Ramos (cell line): ENCODE measurements around the gene MYO1B.

ENCODE experiments used
- in situ Hi-C: fragments of 300-500 bp; cut with MboI; formaldehyde crosslinking; loops from one replicate; pipeline ENCODE4 v1.14.3; 2022; ENCODE audit warnings: low sequenced_read_pairs; ENCODE audit not compliant: unreplicated experiment

MYO1B gene

DNA sequence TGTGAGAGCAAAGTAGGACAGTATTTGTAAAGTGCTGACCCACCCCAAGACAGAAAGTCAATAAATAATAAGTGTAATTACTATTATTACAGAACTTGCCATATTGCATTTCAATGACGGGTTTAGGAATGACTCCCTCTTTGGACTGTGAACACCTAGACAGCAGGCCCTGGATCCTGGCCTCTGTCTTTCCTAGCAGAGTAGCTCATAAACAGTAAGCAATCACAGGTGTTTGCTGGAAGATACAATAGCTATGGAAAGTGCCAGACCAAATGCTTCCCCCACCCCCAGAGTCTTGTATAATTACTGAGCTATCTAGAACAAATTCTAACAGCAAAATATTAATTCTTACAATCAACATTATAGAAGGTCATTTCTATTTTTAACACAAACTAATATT lies 20.1 kb upstream of the MYO1B start:
- in situ Hi-C loops: no loop called here

DNA sequence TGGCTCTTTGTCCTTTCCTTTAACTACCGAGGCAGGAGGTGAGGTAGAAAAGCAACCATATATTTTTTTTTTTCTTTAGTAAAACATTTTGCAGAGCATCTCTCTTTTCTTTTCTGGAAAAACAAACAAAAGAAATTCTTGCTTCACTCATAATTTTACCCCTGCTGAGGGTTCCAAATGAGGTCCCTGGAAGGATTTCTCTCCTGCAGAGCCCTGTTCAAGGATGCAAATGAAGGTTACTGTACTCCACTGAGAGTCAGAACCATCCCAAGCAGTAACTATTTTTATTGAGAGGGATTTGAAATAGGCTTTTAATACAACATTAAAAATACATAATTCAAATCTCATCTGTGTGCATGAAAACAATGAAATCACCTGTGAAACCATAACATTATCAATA lies 19.5 kb upstream of the MYO1B start:
- in situ Hi-C loops: no loop called here

DNA sequence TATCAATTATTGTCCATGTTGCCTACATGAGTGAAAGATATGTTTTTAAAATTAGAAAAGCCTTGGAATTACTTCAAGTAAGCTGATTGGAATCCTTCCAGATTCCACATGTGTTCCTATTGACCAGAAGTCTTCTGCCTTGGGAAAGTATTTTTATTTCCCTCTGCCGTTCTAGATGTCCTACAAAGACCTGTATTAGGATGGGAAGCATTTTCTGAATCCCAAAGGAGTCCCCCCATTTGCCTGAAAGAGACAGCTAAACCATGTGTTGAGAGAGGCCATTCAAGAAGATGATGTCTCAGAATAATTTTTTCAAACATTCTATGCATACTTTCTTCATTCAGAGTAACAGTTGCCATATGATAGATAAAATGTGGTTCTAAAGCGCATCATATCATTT lies 19.0 kb upstream of the MYO1B start:
- in situ Hi-C loops: no loop called here

DNA sequence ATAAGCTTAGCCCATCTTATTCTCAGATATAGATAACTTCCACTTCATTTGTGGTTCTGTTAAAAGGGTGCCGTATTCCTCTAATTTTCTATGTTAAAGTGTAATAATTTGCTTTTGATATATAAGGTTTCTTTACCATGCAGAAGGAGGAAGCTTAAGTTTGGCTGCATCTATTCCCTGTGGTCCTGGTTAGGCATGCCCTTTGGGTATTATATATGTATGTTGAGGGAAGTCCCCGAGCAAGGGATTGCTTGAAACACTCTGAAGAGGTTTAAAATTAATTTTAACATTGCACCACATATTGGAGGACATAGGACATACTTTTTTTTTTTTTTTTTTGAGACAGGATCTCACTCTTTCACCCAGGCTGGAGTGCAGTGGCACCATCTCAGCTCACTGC lies 16.9 kb upstream of the MYO1B start:
- in situ Hi-C loops: no loop called here

DNA sequence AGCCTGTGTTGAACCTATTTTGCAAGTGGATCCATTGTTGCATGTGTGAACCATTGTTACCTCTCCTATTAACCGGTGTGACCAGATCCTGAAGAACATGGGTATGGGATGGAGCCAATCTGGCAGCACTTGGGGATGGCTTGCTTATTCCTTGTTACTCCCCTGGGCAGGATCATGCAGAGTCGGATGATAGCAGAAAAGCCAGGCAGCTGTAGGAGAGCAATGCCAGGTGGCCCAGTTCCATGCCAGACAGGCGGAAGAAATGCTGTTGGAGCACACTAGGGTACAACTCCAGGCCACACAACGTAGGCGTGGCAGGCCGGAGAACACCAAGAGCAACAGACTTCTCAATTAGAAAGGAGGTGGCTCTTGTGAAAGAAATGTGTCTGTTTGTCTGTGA lies 16.3 kb upstream of the MYO1B start:
- in situ Hi-C loops: no loop called here

DNA sequence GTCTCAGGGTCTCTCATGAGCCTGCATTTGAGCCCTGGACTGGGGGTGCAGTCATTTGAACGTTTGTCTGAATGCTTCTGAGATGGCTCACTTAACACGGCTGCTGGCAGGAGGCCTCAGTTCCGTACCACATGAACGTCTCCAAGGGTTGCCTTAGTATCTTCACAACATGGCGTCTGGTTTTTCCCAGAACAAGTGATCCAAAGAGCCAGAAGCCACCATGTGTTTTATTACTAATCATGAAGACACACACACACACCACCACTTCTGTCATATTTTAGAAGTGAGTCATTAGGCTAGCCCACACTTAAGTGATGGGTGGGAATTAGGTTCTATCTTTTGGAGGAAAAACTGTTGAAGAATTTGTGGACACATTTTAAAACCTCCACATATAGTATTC lies 15.0 kb upstream of the MYO1B start:
- in situ Hi-C loops: no loop called here

DNA sequence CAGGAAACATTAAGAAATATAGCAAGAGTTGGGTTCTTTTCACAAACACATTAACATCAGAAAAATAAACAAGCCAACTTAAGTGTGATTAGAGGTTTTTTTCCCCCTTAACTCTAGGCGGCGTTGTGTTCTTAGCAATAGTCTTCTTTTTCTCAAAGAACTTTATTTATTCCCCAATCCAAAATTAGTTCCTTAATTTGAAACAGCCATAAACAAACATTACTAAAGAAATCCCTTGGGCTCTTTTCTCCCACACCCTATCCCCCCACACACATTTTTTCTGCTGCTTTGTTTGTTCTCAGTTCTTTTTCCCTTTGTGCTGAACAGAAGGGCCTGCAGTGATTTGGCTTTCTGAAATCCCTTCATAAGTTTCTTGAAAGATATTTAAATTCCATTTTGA lies 13.2 kb upstream of the MYO1B start:
- in situ Hi-C loops: no loop called here

DNA sequence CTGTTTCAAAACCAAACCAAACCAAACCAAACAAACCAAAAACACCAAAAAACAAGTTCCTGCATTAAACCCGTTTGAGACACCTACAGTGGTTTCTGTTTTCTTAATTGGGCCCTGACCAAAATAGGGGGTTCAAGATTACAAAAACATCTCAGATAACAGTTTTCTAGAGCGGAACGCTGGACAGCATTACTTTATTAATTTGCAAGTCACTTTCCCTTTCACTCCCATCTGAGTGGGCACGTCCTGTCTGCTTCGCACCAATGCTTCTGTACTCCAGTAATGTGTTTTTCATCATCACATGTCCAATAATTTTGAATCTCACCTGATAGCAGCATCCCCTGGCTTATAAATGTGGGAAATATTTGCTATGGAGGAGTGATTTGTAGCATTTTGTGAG lies 11.7 kb upstream of the MYO1B start:
- in situ Hi-C loops: no loop called here

DNA sequence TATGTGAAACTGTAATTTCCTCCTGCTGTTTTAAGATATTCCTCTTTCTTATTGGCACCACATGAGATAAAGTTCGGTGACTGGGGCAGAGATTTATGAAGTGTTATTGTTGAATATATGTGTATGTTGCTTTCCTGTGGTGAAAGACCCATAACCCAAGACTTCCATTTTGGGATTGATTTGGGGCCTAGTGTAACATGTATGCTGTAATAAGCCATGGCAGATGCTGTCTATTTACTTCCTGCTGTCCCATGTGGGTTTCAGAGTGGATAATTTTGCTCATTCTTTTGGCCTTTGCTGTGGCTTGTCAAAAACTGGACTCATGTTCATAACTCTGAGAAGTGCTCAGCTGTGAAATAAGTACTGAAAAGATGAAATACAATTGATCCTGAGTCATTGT lies 10.8 kb upstream of the MYO1B start:
- in situ Hi-C loops: no loop called here

DNA sequence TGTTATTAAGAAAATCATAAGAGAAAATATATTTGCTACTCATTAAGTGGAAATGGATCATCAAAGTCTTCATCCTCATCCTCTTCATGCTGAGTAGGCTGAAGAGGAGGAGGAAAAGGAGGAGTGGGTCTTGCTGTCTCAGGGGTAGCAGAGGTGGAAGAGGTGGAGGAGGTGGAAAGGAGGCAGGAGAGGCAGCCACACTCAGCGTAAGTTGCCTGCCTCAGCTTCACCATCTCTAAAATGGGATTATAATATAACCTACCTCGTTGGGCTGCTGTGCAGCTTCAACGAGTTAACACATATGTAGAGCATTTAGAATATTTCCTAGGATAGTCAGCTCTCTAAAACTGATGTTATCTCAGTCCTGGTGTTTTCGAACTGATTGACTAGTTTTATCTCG lies 4.3 kb upstream of the MYO1B start:
- in situ Hi-C loops: no loop called here

DNA sequence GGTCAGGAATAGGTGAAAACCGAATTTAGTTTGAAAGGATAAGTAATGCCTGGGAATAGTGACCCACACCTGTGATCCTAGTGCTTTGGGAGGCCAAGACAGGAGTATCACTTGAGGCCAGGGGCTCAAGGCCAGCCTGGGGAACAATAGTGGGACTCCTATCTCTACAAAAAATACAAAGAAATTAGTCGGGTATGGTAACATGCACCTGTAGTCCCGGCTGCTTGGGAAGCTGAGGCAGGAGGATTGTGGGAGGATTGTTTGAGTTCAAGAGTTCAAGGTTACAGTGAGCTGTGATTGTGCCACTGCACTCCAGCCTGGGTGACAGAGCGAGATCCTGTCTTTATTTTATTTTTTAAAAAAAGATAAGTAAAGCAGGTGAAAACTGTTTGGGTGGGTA lies 3.8 kb upstream of the MYO1B start:
- in situ Hi-C loops: no loop called here

DNA sequence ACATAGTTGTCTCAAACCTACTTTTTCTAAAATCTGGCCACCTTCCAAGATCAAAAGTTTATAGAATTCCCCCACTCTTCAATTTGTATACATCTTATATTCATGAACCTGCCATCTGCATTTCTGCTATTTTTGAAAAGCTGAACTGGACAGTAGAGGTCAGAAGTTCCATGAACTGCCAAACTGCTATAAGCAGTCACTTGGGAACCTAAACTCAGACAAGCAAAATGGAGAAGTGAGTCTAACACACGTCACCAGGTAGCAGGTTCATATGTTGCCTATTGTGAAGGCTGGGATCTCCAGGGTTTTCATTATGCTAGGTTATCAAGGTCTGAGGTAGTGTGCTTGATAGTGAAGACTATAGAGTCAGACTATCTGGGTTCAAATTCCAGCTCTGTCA lies 2.0 kb upstream of the MYO1B start:
- in situ Hi-C loops: no loop called here

DNA sequence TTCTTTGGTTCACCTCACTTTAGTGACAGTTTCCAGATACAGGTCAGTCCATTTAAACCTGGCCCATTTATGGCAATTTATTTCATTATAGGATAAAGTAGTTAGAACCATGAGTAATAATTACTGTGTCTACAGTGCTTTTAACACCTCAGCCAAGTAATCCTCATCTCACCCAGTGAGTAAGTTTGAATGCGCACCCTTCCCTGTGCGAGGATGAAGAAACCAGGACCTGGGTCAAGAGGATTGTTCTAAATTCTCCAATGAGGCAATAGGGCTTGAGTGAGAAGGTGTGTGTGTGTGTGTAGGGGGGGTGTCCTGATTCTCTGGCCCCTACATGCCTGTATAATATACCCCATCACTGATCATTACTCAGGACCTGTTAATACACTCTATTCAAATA lies 854 bp upstream of the MYO1B start:
- in situ Hi-C loops: no loop called here

DNA sequence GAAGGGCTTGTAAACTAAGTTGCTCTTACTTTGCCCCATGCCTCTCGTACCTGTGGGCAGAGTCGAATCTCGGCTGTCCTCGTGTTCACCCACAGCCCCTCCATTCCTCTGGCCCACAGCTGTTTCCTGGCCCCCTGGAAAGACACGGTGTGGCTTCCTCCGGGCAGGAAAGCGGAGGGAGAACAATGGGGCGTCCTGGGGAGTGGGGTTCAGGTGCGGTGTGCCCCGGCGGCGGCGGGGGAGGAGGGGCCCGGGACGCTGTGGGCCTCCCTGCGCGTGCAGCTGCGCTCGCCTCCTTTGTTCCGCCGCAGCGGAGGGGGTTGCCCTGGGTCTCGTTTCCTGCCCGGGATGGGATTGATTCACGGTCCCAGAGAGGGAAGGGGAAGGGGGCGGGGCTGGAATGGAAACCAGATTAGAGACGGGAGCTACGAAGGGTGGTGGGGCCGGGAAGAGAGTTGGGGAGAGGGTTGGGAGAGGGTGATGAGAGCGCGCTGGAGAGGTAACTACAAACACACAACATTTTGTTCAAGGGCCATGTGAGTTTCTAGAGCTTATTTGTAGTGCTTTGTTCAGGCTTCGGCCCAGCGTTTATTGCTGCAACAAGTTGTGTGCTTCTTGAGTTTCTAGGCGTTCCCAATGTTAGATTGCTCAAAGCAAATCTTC lies 796 bp downstream of the MYO1B start:
- in situ Hi-C loops: no loop called here

DNA sequence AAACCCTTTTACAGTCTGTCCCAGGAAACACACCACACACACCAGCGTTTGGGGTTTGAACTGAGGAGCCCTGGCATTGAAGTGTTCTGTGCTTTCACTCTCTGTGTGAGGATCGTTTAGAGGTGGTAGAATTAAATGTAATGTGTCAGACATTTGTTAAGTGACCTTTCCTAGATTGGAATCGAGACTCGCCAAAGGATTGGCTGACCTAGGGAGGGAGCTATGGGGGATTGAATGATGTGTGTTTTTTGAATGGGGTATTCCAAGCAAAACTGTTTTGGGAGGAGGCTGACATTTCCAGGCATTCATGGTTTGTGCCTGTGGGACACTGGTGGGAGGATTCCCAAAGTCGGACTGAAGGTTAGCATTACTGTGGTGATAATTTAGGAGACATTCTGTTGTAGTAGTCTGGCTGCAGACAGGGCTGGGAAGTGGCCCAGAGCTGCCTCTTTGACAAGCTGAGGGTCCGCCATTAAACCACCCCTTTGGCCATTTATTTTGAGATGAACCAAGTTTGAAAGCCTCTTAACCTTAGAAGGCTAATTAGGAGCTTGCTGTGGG lies 1.7 kb downstream of the MYO1B start:
- in situ Hi-C loops: no loop called here

DNA sequence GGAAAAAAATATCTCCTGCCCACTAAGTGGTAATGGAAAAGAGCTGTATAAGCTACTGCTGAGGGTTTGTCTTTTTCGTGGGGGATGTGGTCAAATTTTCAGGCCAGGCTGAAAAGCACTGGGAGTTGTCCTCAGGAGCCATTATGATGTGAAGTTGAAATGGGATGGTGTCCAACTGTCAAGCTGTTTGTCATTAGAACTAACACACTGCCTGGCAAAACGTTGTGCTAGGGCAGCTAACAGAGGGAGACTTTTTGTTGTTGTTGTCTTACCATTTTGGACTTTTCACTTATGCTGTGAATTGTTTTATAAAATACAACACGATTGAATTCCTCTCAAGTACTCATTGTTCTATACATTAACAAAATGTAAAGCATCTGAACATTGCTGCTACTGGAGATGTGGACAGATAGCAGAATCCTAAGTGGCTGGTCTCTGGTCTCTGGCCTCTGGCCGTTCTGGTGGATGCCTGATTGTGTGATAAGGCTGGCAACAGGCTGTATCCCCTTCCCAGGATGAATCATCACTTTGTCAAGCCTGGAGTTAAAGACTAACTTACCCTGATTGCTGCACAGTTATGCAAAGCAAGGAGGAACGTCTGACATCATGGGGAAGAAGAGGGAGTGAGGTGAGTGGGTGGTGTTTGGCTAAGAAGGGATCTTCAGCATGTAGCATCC lies 2.3 kb downstream of the MYO1B start:
- in situ Hi-C loops: no loop called here

DNA sequence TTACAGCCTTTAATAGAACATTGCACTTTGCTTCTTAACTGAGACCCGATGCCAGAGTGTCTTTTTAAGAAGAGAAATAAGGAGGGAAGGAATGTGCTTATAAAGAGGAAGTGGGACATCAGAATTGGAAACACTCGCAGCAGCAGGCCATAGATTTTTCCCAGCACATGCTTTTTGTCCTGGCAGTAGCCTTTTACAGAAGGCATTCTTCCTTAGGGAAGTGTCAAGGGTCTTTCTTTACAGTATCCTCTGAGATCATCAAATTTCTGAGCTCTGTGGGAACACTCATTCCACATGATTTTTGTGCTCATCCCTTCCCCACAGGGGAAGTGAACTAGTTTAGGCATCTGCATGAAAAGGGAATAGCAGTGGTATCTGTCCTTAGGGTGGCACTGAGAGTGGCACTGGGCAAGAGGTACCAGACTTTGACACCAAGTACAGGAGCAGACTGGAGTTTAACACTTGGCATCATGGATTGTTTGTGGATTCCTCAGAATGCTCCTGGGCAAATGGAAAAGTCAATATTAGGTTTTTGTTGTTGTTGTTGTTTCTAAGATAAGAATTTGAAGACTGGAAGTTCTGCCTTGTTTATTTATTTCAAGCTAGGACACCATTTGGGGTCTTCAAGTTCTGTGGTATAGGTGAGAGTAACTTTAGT lies 4.1 kb downstream of the MYO1B start:
- in situ Hi-C loops: no loop called here

DNA sequence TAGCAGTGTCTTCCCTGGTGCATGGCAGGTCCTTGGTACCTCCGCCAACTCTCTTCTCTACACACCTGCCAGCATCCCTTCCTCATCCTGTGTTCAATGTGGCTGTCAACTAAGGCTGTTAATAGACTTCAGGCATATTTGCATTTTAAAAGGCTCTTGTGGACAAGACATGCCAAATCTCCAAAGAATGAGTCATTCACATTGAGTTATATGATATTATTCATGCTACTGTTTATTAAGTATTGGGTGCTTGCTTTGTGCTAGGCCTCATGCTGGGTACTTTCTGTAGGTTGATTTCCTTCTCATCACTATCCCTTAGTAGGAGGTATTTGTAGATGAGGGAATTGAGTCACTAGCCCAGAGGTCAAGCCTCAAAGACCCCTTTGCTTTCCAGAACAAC lies 5.2 kb downstream of the MYO1B start:
- in situ Hi-C loops: no loop called here

DNA sequence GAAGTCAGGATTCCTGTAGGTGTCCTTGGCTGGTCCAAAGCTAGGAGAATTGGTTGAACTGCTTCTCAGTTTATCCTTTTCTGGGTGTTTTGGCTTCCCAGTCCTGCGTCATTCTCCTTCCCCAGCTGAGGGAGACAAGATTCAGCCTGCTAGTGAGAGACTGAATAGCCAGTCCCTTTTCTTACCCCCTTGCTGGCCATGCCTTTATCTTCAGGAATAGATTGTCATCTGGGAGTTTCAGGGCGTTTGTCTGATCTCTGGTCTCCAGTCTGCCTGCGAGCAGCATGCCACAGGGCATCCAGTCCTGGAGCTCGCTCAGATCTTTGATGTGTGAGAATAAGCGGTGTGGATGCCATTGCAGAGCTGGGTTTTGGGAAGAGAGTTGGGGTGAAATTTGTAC lies 5.8 kb downstream of the MYO1B start:
- in situ Hi-C loops: no loop called here

DNA sequence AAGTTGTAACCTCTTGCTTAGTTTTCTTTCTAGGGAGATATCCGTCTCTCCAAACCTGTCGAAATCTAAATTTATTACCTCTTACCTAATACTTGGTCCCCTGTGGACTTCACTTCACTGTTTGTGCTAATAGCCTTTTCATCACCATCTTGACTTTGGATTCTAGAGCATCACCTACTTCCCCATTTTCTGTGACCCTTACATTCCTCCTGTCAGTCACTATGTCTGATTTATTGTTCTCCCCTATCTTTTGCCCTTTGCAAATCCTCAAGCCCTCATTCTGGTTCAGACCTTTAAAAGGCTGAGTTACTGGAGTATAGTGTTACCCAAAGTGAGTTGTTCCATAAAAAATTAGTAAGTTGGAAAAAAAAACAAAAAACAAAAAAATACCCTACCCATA lies 7.5 kb downstream of the MYO1B start:
- in situ Hi-C loops: no loop called here

DNA sequence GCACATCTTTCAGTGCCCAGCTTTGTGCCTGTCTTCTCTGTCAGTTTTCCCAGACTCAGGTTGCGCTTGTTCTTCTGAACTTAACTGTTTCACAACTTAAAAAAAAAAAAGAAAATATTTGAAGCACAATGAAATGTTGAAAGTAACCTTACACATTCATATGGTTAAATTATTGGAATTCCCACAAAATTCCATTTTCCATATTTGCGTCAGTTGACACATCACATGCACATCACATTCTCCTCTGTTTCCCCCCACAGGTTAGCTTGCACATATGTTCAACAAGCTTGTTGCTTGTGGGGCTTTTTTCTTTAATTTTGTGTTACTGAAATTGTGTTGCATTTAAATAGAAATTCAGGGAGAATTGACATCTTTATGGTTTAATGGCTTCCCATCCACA lies 8.3 kb downstream of the MYO1B start:
- in situ Hi-C loops: no loop called here

DNA sequence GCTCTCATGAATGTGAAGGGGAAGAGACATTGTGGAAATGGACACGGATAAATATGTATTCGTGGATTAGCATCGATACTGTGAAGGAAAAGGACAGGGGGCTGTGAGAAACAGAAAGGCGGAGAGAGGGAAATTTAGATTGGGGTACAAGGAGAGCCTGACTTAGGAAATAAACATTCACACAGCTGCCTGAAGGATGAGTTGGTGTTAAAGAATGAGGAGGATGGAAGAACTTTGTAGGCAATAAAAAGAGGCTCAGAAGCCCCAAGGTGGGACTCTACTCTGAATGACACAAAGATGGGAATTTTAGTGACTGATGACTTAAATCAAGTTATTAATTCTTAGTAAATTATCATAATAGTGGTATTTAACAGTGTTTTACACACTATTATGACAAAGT lies 10.1 kb downstream of the MYO1B start:
- in situ Hi-C loops: no loop called here
